K562 (cell line): ENCODE measurements around the gene PIH1D1. TPM values are rescaled to one million over a fixed set of nuclear protein-coding genes. Genes with fewer than 3 reads are reported as not detected.
A peak's percentile ranks its signal among the peaks of the same experiment; 100 is the strongest.

Source experiments
- ARHGAP35 ChIP-seq: fragments of 450-650 bp; IDR thresholded peaks from 2 replicates; pipeline ENCODE4 v1.6.1; 2018; ENCODE audit not compliant: partially characterized antibody
- CHD7 ChIP-seq: fragments of 200-600 bp; sonication (generic); IDR thresholded peaks from one replicate; pipeline ENCODE4 v1.6.1; 2012; ENCODE audit warnings: mild to moderate bottlenecking, low read depth, low read length, inconsistent platforms
- IRF1 ChIP-seq: sonication (generic); formaldehyde crosslinking; IDR thresholded peaks from 2 replicates; pipeline ENCODE4 v1.8.0; 2022; ENCODE audit warnings: missing genetic modification reagents, mild to moderate bottlenecking, borderline replicate concordance
- KDM5B ChIP-seq: fragments of 200-600 bp; sonication (generic); IDR thresholded peaks from 2 replicates; pipeline ENCODE4 v1.6.1; 2012; ENCODE audit warnings: low read depth, mild to moderate bottlenecking, moderate library complexity, low read length, control low read depth, inconsistent platforms; ENCODE audit not compliant: insufficient replicate concordance
- LARP7 ChIP-seq: fragments of 450-650 bp; IDR thresholded peaks from 2 replicates; pipeline ENCODE4 v1.6.1; 2016
- MCM5 ChIP-seq: fragments of 450-650 bp; IDR thresholded peaks from 2 replicates; pipeline ENCODE4 v1.6.1; 2016; ENCODE audit warnings: low read depth
- PHF20 ChIP-seq: fragments of 450-650 bp; IDR thresholded peaks from 2 replicates; pipeline ENCODE4 v1.6.1; 2018; ENCODE audit not compliant: partially characterized antibody
- POLR3A ChIP-seq: IDR thresholded peaks from 2 replicates; pipeline ENCODE4 v1.6.1; 2011; ENCODE audit warnings: borderline replicate concordance, mild to moderate bottlenecking, moderate library complexity; ENCODE audit not compliant: insufficient read length, insufficient read depth; ENCODE audit errors: extremely low read depth
- TAF15 ChIP-seq: fragments of 200-400 bp; formaldehyde crosslinking; IDR thresholded peaks from 2 replicates; pipeline ENCODE4 v1.6.1; 2017; ENCODE audit warnings: mild to moderate bottlenecking, low read depth, low read length, moderate library complexity
- TFE3 ChIP-seq: fragments of 450-650 bp; formaldehyde crosslinking; IDR thresholded peaks from 2 replicates; pipeline ENCODE4 v1.4.0; 2020; ENCODE audit warnings: mild to moderate bottlenecking, mixed read lengths
- ZFX ChIP-seq: sonication (generic); formaldehyde crosslinking; IDR thresholded peaks from 2 replicates; pipeline ENCODE4 v1.8.0; 2022; ENCODE audit warnings: mild to moderate bottlenecking, missing genetic modification reagents, moderate library complexity
- ZNF23 ChIP-seq: fragments of 250-450 bp; sonication (Bioruptor Pico); IDR thresholded peaks from 2 replicates; pipeline ENCODE4 v1.4.0; 2020; ENCODE audit warnings: mild to moderate bottlenecking
- ZNF696 ChIP-seq: fragments of 250-450 bp; sonication (Bioruptor Pico); conservative IDR thresholded peaks from 2 replicates; pipeline ENCODE4 v1.4.0; 2020; ENCODE audit warnings: mild to moderate bottlenecking, moderate library complexity
- polyA plus RNA-seq, 8 experiments: library from polyadenylated mRNA; depleted of rRNA in 4 of 8; stranded (reverse) in 5 of 8; unstranded in 3 of 8; fragments of >200 nt; fragmentation: Nextera tagmentation in 2 of 8; fragmentation: Illumina TruSeq in 1 of 8; extraction: Ambion mirVana in 2 of 8; extraction: Trizol in 1 of 8; gene quantifications; 2 replicates each; pipeline versions ENCODE4 v1.2.1 to v1.2.3, GENCODE V29; 2011 to 2014; ENCODE audit warnings: inconsistent platforms in 1 of 8, missing spikeins in 1 of 8
- total RNA-seq, 7 experiments: library from RNA; depleted of rRNA in 6 of 7; stranded (reverse); fragments of >200 nt in 6 of 7; fragmentation: Illumina TruSeq in 2 of 7; extraction: Trizol in 2 of 7; gene quantifications; 2 replicates each; pipeline versions ENCODE4 v1.2.1 to v1.2.3, GENCODE V29; 2011 to 2021; ENCODE audit warnings: low replicate concordance in 1 of 7

PIH1D1 gene
- total and polyA plus RNA-seq, 9 of the 15 experiments (the other 6 are each of a cell fraction or from before 2014, with no cell fraction given) = 26.5 to 224 (median 137) TPM

GRCh38 chr19:49492573-49493405 lies 41.2 kb upstream of the PIH1D1 start (continued):
- TF ChIP-seq CHD7 (no peak), ZNF696 (CRISPR knock-in tag) (peak; percentile 15; the same call in 1 of the 2 replicates), ZNF23 (no peak), PHF20 (no peak), ZFX (CRISPR knock-in tag) (no peak), KDM5B (peak; percentile 81), TAF15 (no peak), LARP7 (no peak), ARHGAP35 (no peak), POLR3A (no peak), IRF1 (CRISPR knock-in tag) (no peak), TFE3 (CRISPR knock-in tag) (no peak), MCM5 (no peak)
